Measurements from ENCODE around the gene SLC34A2.

DNA sequence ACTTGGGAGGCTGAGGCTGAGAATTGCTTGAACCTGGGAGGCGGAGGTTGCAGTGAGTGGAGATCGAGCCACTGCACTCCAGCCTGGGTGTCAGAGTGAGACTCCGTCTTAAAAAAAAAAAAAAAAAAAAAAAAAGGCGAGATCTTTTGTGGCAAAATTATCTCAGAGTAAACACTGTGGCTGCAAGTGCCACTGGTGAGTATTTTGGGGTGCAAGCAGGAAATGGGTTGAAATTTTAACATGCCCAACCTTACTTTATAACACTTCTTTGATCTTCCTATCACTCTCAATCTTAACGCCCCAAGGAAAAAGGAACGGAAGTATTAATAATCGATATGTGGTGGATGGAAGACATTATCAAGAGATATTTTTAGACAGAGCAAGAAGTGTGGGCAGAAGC is 32.1 kb downstream of the SLC34A2 start:
- TF ChIP-seq CTCF (conservative IDR thresholded peaks at IDR 0.05), result no peak
- no peak for TF ChIP-seq EZH2 (IDR thresholded peaks at IDR 0.05; ENCODE audit: low read depth)
